ENCODE data around the gene NDNF.

NDNF gene

DNA sequence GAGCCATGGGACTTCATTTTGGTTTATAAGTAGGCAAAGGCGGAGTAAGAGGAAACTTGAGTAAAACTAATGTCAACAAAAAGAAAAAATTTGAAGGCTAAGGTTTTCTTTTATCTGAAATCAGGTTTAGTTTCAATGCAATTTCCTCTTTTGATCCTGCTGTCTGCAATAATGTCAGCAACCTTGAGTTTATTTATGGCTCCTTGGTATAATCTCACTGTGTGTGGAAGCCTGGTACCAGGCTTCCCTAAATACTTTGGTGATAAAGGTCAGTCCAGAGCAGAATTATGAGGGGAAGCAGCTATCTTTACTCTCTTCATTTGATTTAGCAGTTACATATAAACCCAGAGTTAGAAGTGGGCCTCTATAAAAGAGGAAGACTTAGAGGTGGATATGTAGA, 57.8 kb downstream of the NDNF start:
- no peak for DNase-seq (ENCODE audit: low spot score)
- in situ Hi-C loops (cut with MboI; ENCODE audit: low sequenced_read_pairs, unreplicated experiment), result no loop called here
- TF ChIP-seq, protein P1, sequence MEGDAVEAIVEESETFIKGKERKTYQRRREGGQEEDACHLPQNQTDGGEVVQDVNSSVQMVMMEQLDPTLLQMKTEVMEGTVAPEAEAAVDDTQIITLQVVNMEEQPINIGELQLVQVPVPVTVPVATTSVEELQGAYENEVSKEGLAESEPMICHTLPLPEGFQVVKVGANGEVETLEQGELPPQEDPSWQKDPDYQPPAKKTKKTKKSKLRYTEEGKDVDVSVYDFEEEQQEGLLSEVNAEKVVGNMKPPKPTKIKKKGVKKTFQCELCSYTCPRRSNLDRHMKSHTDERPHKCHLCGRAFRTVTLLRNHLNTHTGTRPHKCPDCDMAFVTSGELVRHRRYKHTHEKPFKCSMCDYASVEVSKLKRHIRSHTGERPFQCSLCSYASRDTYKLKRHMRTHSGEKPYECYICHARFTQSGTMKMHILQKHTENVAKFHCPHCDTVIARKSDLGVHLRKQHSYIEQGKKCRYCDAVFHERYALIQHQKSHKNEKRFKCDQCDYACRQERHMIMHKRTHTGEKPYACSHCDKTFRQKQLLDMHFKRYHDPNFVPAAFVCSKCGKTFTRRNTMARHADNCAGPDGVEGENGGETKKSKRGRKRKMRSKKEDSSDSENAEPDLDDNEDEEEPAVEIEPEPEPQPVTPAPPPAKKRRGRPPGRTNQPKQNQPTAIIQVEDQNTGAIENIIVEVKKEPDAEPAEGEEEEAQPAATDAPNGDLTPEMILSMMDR (IDR thresholded peaks at IDR 0.05; ENCODE audit: borderline replicate concordance, control extremely low read depth, extremely low read depth, insufficient read depth, missing control alignments), result no peak

DNA sequence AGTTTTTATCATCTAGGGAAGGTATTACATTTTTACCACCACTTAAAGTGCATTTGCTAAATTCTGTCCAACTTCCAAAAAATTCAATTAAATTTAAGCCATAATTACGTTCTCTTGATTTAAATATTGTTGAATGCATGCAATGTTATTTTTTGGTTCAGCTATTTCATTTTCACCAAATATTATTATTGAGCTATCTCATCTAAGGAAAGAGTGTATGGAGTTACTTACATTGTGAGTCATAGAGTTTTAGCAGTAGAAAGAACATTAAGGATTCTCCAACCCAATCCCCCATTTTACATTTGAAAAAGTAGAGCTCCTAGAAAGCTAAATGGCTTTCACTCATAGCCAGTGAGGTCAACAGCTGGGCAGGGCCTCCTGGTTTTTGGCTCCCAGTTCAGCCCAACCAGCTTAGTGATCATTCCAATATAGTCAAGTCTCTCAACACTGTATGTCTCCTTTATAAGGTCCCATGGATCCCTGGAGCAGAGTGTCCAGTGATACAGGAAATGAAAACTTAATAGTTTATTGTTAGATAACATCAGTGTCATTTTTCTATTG, 60.5 kb downstream of the NDNF start:
- DNase-seq (ENCODE audit: low spot score), result no peak
- in situ Hi-C loops (cut with MboI; ENCODE audit: low sequenced_read_pairs, unreplicated experiment), result no loop called here

DNA sequence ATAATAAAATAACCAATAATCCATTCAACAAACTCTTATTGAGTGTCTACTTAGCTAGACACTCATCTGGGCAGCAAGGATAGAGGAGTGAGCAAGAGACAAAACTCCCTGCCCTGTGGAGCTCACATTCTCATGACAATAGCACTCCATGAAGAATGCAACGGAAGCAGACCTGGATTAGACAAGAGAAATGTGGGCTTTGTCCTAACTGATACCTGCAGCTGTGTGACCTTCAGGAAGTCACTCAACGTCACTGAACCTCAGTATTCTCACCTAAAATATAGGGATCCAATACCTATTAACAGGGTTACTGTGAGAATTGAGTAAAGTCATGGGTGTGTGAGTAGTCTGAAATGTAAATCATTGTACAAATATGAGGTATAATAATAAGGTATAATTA, 61.2 kb downstream of the NDNF start:
- in situ Hi-C loops (cut with MboI; ENCODE audit: low sequenced_read_pairs, unreplicated experiment), result no loop called here
- TF ChIP-seq, protein P1 (IDR thresholded peaks at IDR 0.05; ENCODE audit: borderline replicate concordance, control extremely low read depth, extremely low read depth, insufficient read depth, missing control alignments), result no peak
- no peak for DNase-seq (ENCODE audit: low spot score)

More for the DNA sequence above, 60.5 kb downstream of the NDNF start:
- TF ChIP-seq, protein P1 (IDR thresholded peaks at IDR 0.05; ENCODE audit: borderline replicate concordance, control extremely low read depth, extremely low read depth, insufficient read depth, missing control alignments), result no peak

DNA sequence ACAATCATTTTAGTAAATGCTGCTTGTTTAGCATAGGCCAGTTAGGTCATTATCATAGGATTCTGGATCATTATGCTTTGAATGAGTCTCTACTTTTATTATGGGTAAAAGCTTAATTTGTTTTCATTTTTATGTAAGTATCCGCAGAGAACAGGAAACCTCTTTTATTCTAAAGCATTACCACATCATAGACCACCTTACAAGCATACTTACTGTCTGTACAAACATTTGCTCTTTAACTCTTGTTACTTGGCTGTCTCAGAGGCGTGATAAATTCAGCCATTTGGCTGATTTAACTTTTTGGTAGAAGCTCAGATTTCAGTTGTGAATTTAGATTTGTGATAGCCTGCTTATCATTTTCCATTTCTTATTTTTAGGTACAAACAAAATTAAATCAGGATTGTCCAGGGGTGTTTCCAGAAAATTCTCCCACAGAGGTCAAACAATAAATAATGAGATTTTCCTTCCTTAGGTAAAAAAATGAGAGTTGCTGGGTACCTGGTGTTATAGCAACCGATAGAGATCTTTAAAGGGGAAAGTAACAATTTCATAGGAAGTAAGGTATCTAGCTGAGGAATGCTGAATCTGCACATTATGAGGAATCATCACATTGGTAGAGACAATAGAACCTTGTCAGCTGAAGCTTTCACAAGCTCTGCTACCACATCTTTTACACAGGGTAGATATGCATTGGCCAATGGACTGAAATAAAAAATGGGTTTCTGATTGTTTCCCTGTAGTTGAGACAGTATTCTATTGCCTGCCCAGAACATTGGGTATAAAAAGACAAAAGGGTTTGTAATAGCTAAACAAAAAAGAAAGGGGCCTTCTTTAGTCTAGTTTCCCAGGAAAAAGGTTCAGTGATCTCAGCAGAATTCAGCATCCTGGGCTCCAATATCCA, 62.5 kb downstream of the NDNF start:
- in situ Hi-C loops (cut with MboI; ENCODE audit: low sequenced_read_pairs, unreplicated experiment), result no loop called here
- no peak for DNase-seq (ENCODE audit: low spot score)

DNA sequence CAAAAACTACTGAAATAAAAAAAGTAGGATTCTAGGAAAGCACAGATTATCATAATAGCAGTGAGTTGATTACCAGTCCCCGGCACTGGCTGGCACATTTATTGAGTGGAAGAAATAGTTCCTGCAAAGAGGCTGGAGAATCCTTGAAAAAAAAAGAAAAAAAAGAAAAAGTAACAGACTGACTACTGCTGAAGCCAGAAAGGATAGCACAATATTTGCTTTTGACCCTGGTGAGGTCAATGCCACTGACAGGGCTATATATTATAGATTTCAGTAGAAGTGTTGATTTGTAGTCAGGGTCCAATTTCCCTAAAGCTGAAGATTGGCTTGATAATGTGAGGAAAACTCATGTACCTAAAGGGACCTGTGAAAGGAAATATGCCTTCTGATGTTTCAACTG, 64.7 kb downstream of the NDNF start:
- in situ Hi-C loops (cut with MboI; ENCODE audit: low sequenced_read_pairs, unreplicated experiment), result no loop called here
- TF ChIP-seq, protein P1 (IDR thresholded peaks at IDR 0.05; ENCODE audit: borderline replicate concordance, control extremely low read depth, extremely low read depth, insufficient read depth, missing control alignments), result no peak
- no peak for DNase-seq (ENCODE audit: low spot score)

More for the DNA sequence above, 62.5 kb downstream of the NDNF start:
- TF ChIP-seq, protein P1 (IDR thresholded peaks at IDR 0.05; ENCODE audit: borderline replicate concordance, control extremely low read depth, extremely low read depth, insufficient read depth, missing control alignments), result no peak

DNA sequence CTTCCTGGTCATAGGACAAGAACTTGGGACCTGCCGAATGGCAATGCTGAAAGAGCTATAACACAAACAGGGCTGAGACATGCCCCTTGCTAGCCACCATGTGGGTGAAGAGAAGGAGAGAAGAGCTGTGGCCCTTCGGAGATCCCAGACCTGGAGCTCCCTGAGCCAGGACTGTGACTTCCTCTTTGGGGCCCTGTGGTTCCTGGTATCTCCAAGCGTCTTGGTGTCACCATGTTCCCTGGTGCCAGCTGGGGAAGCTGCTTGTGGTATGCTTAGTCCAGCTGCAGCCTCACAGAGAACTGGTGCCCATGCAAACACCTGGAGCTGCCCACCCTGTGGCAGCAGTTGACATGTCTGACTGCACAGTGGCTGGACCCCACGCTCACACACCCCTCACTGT, 68.5 kb downstream of the NDNF start:
- DNase-seq (ENCODE audit: low spot score), result no peak
- in situ Hi-C loops (cut with MboI; ENCODE audit: low sequenced_read_pairs, unreplicated experiment), result no loop called here
- TF ChIP-seq, protein P1 (IDR thresholded peaks at IDR 0.05; ENCODE audit: borderline replicate concordance, control extremely low read depth, extremely low read depth, insufficient read depth, missing control alignments), result no peak

All from GM13976 (cell line).